COLO668 (cell line): ENCODE data around the gene MAP3K13.
A peak's percentile ranks its signal among the peaks of the same experiment; 100 is the strongest.
"Not testable (repeated sequence)": the region's sequence is repeated elsewhere in the genome, so short reads cannot be mapped to it uniquely, and the experiment has no call there.

Experiments
- DNase-seq: peaks from one replicate; lab custom pipeline; 2025; ENCODE audit not compliant: unreplicated experiment; lab: John Stamatoyannopoulos, UW

MAP3K13 gene

GRCh38 chr3:185341616-185342458, 21.1 kb upstream of the MAP3K13 start:
- no peak for DNase-seq

GRCh38 chr3:185342459-185343174, 20.3 kb upstream of the MAP3K13 start:
- no peak for DNase-seq

- no peak for DNase-seq
Observed at GRCh38 chr3:185347399-185347798, 15.5 kb upstream of the MAP3K13 start.

DNA sequence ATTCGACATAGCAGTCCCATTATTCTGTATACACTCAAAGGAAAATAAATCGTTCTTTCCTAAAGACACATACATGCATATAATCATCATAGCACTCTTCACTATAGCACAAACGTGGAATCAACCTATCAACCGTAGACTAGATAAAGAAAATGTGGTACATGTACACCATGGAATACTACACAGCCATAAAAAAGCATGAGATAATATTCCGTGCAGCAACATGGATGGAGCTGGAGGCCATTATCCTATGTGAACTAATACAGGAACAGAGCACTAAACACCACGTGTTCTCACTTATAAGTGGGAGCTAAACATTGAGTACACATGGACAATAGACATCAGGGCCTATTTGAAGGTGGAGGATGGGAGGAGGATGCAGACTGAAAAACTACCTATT, 12.1 kb upstream of the MAP3K13 start:
- no peak for DNase-seq

DNA sequence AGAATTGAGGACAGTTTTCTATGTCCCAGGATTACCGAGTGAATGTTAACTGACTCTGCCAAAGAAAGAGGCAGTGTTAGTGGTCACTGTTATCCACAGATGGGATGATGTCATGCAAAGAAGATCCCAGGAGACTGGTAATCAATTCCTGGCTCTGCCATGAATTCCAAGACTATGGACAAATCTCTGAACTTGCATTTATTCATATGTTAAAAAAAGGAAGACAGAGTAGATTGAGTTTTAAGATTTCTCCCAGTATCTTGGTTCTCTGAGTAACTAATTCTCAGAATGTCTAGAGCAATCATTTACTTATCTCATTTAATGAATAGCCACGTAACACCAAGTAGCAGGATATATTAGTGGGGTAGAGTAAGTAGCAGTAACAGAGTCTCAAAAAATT, 11.5 kb upstream of the MAP3K13 start:
- no peak for DNase-seq

DNA sequence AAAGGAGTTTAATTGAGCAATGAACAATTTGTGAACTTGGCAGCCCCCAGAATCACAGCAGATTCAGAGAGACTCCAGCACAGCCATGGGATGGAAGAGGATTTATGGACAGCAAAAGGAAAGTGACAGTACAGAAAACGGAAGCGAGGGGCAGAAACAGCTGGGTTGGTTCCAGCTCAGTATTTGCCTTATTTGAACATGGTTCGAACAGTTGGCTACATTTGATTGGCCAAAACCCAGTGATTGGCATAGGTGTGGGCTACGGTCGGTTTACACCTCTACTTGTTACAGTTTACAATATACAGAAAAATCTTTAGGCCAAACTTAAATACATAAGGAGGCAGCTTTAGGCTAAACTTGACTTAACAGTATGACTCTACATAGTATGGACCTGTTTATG, 9.7 kb upstream of the MAP3K13 start:
- DNase-seq = no peak

GRCh38 chr3:185353823-185354614, 8.9 kb upstream of the MAP3K13 start:
- peak; percentile 60 for DNase-seq

- DNase-seq = no peak
Observed at GRCh38 chr3:185356499-185356898, 6.4 kb upstream of the MAP3K13 start.

- DNase-seq = no peak
Observed at GRCh38 chr3:185361920-185362319, 1.0 kb upstream of the MAP3K13 start.

- no peak for DNase-seq
Observed at GRCh38 chr3:185363662-185364203, 797 bp downstream of the MAP3K13 start.

DNA sequence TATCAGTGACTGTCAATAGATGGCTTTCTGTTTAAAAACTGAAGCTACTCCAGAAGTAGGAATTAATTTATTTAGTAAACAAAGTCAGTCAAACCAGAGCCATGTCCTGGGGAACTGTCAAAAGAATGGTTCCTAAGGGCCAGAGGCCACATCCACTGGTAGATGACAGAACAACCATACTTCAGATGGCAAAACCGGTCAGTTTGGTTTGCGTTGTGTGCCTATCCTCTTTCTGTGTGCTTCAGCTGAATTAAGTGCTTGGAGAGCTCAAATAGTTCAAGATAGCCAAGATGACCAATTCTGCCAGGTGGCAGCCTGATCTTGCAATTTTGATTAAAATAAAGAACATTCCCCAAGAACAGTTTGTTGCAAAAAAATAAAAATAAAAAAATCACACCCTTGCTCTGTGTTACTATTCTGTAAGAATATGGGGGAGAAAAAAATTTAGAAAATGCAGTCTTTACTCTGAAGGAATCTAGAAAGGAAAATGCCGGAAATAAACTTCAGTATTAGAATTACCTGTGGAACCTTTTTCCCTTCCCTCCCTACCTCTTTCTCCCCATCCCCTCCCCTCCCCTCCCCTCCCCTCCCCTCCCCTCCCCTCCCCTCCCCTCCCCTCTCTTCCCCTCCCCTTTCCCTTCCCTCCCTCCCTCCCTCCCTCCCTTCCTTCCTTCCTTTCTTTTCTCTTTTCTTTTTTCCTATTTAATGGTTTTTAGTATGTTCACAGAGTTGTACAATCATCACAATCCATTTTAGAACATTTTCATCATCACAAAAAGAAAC, 2.5 kb downstream of the MAP3K13 start:
- peak; percentile 26 for DNase-seq

DNA sequence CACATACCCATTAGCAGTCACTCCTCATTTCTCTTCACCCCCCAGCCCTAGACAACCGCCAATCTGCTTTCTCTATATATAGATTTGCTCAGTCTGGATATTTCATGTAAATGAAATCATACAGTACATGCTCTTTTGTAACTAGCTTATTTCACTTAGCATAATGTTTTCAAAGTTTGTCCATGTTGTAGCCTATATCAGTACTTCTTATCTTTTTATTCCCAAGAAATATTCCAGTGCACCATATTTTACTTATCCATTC, 3.1 kb downstream of the MAP3K13 start:
- no peak for DNase-seq

DNA sequence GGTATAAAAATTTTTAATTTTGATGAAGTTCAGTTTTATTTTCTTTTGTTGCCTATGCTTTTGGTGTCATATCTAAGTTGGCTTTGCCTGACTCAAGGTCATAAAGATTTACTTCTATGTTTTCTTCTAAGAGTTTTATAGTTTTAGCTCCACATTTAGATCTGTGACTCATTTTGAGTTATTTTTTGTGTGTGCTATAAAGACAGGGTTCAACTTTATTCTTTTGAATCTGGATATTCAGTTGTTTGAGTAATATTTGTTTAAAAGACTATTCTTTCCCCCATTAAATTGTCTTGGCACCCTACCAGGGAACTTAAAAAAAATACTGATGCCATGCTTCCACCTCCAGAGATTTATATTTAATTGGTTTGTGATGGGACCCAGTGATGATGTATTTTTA, 4.0 kb downstream of the MAP3K13 start:
- DNase-seq = no peak

GRCh38 chr3:185370349-185370748, 7.4 kb downstream of the MAP3K13 start:
- DNase-seq = not testable (repeated sequence)

GRCh38 chr3:185371306-185372074, 8.6 kb downstream of the MAP3K13 start:
- no peak for DNase-seq

GRCh38 chr3:185381320-185382058, 18.6 kb downstream of the MAP3K13 start:
- no peak for DNase-seq

DNA sequence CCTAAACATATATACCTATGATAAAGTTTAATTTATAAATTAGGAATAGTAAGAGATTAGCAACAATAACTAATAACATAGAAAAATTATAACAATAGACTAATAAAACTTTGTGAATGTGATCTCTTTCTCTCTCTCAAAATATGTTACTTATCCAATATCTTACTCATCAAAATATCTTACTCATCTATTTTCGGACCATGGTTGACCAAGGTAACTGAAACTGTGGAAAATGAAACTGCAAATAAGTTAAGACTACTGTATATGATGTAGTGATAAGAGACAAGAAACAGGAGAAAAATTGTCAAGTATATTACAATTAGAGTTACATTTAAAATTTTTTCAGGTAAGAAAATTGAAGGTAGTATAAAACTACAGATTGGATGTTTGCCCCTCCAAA, 19.2 kb downstream of the MAP3K13 start:
- no peak for DNase-seq

DNA sequence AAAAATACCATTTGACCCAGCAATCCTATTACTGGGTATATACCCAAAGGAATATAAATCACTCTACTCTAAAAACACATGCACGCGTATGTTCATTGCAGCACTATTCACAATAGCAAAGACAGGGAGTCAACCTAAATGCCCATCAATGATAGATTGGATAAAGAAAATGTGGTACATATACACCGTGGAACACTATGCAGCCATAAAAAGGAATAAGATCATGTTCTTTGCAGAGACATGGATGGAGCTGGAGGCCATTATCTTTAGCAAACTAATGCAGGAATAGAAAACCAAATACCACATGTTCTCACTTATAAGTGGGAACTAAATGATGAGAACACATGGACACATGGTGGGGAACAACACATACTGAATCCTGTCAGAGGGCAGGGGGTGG, 23.6 kb downstream of the MAP3K13 start:
- DNase-seq = not testable (repeated sequence)

DNA sequence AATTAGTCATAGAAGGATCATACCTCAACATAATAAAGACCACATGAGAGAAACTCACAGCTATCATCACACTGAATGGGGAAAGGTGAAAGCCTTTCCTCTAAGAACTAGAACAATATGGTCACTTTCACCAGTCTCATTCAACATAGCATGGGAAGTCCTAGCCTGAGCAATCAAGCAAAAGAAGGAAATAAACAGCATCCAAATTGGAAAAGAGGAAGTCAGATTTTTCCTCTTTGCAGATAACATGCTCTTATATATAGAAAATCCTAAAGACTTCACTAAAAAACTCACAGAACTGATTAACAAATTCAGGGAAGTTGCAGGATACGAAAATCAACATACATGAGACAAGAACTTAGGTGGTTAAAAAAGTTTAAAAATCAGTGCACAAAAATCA, 24.7 kb downstream of the MAP3K13 start:
- DNase-seq = no peak
